Raji (cell line): ENCODE measurements around the gene ZFAND2B.

Experiments used
- POLR2A ChIP-seq: IDR thresholded peaks from 2 replicates; pipeline ENCODE4 v1.6.1; 2011; ENCODE audit warnings: low read depth, low read length, control low read depth; ENCODE audit not compliant: insufficient read depth

ZFAND2B gene

GRCh38 chr2:219207884-219208740 is 1.5 kb downstream of the ZFAND2B start:
- TF ChIP-seq POLR2A: no peak

GRCh38 chr2:219209236-219210195 is 2.9 kb downstream of the ZFAND2B start:
- no peak for TF ChIP-seq POLR2A

- TF ChIP-seq POLR2A: no peak
Measured at GRCh38 chr2:219210196-219210885, 3.8 kb downstream of the ZFAND2B start.

GRCh38 chr2:219210886-219211362 is 4.3 kb downstream of the ZFAND2B start:
- no peak for TF ChIP-seq POLR2A

GRCh38 chr2:219213026-219213415 is 6.4 kb downstream of the ZFAND2B start:
- no peak for TF ChIP-seq POLR2A

- no peak for TF ChIP-seq POLR2A
Measured at GRCh38 chr2:219213486-219214071, 7.0 kb downstream of the ZFAND2B start.

- no peak for TF ChIP-seq POLR2A
Measured at GRCh38 chr2:219214141-219214540, 7.6 kb downstream of the ZFAND2B start.

GRCh38 chr2:219214786-219215185 is 8.2 kb downstream of the ZFAND2B start:
- TF ChIP-seq POLR2A: no peak

GRCh38 chr2:219215871-219216534 is 9.4 kb downstream of the ZFAND2B start:
- no peak for TF ChIP-seq POLR2A

- no peak for TF ChIP-seq POLR2A
Measured at GRCh38 chr2:219216535-219216915, 9.9 kb downstream of the ZFAND2B start.

GRCh38 chr2:219218217-219218731 is 11.7 kb downstream of the ZFAND2B start:
- no peak for TF ChIP-seq POLR2A

- TF ChIP-seq POLR2A: no peak
Measured at GRCh38 chr2:219218732-219219701, 12.4 kb downstream of the ZFAND2B start, which contains the start of gene ABCB6. Gene ABCB6, minus strand, starts transcription at chr2:219218958. Its CDS starts 285 bp downstream, at chr2:219218673.
